ENCODE measurements around the gene NEAT1.

GRCh38 chr11:65410936-65411680 lies 11.5 kb upstream of the NEAT1 start:
- TF ChIP-seq POLR2AphosphoS5 (IDR thresholded peaks at IDR 0.05; ENCODE audit: low read depth, low read length) (no peak), TAF1 (IDR thresholded peaks at IDR 0.05; ENCODE audit: borderline replicate concordance, insufficient read depth, low read length) (no peak), SIN3A (IDR thresholded peaks at IDR 0.05; ENCODE audit: borderline replicate concordance, insufficient read depth, low read length) (no peak)
